B cell (primary cell): ENCODE measurements around the gene PHF19. TPM values are rescaled to one million over a fixed set of nuclear protein-coding genes. Genes with fewer than 3 reads are reported as not detected.
A peak's percentile ranks its signal among the peaks of the same experiment; 100 is the strongest.

ENCODE experiments used
- ATAC-seq: fragments of 200-7000 bp; cut with Tn5 transposase; one replicate; pipeline ENCODE4 v1.10.0; 2021; ENCODE audit warnings: low read depth, mild to moderate bottlenecking, moderate number of reproducible peaks, moderate library complexity
- CTCF ChIA-PET: fragments of 350-600 bp; sonication (Branson Sonifier 250); formaldehyde crosslinking; loops from one replicate; lab custom pipeline; 2021; ENCODE audit warnings: antibody characterized with exemption, inconsistent platforms; lab: Charles Lee
- POLR2A ChIA-PET: fragments of 350-600 bp; sonication (Branson Sonifier 250); formaldehyde crosslinking; loops from one replicate; lab custom pipeline; 2021; ENCODE audit warnings: antibody characterized with exemption; lab: Charles Lee
- DNase-seq: peaks from one replicate; pipeline ENCODE4 v3.0.0; 2013
- H2AFZ ChIP-seq: 2 replicates; pipeline ENCODE4 v1.6.1; 2012; ENCODE audit warnings: mild to moderate bottlenecking, low read depth, low read length; ENCODE audit not compliant: insufficient read depth, poor library complexity, severe bottlenecking
- H3K27ac ChIP-seq, 2 donors: 1 replicate in 1 of 2; 2 replicates in 1 of 2; pipeline ENCODE4 v1.5.1; 2012 to 2013; ENCODE audit warnings: low read length in 2 of 2, mild to moderate bottlenecking in 2 of 2, moderate library complexity in 1 of 2
- H3K27me3 ChIP-seq, 4 experiments: fragments of 200-600 bp in 1 of 4; sonication (generic) in 1 of 4; replicated peaks in 1 of 4; 1 replicate in 2 of 4; 2 replicates in 2 of 4; pipeline versions ENCODE4 v1.6.1 to v1.7.0; 2013 to 2016; ENCODE audit warnings: low read length in 3 of 4, mild to moderate bottlenecking in 2 of 4, mixed read lengths in 1 of 4, moderate library complexity in 1 of 4; ENCODE audit not compliant: insufficient read depth in 4 of 4, control insufficient read depth in 3 of 4; ENCODE audit errors: control extremely low read depth in 1 of 4
- H3K36me3 ChIP-seq, 2 experiments: replicated peaks in 1 of 2; 1 replicate in 1 of 2; 2 replicates in 1 of 2; pipeline versions ENCODE4 v1.6.1 to v1.7.1; 2013; ENCODE audit warnings: low read length in 1 of 2; ENCODE audit not compliant: insufficient read depth in 2 of 2, control insufficient read depth in 1 of 2; ENCODE audit errors: control extremely low read depth in 1 of 2, extremely low read depth in 1 of 2
- H3K4me1 ChIP-seq, 2 donors: fragments of 200-600 bp in 1 of 2; sonication (generic) in 1 of 2; 1 replicate in 1 of 2; 2 replicates in 1 of 2; pipeline versions ENCODE4 v1.5.1 to v1.6.1; 2013 to 2017; ENCODE audit warnings: low read length in 2 of 2; ENCODE audit not compliant: control insufficient read depth in 2 of 2, insufficient read depth in 2 of 2
- H3K4me2 ChIP-seq: replicated peaks from 2 replicates; pipeline ENCODE3; 2012; ENCODE audit warnings: mild to moderate bottlenecking, low read depth, low read length; ENCODE audit not compliant: poor library complexity, severe bottlenecking
- H3K4me3 ChIP-seq, 5 experiments: fragments of 200-600 bp in 1 of 5; sonication (generic) in 1 of 5; 1 replicate in 3 of 5; 2 replicates in 2 of 5; pipeline versions ENCODE4 v1.5.1 to v1.7.0; 2011 to 2016; ENCODE audit warnings: low read length in 4 of 5, mild to moderate bottlenecking in 4 of 5, low read depth in 2 of 5, control low read depth in 1 of 5, moderate library complexity in 1 of 5; ENCODE audit not compliant: insufficient read depth in 1 of 5; ENCODE audit errors: control extremely low read depth in 1 of 5, extremely low read depth in 1 of 5
- H3K79me2 ChIP-seq: fragments of 200-600 bp; sonication (generic); one replicate; pipeline ENCODE4 v1.6.0; 2016; ENCODE audit warnings: low read length; ENCODE audit not compliant: control insufficient read depth, insufficient read depth
- H3K9ac ChIP-seq: fragments of 200-600 bp; sonication (generic); 2 replicates; pipeline ENCODE4 v1.6.1; 2017; ENCODE audit warnings: mild to moderate bottlenecking, low read length, moderate library complexity
- H3K9me3 ChIP-seq, 3 donors: one replicate each; pipeline versions ENCODE4 v1.6.1 to v1.7.1; 2013; ENCODE audit warnings: low read length in 2 of 3; ENCODE audit not compliant: control insufficient read depth in 2 of 3, insufficient read depth in 1 of 3; ENCODE audit errors: control extremely low read depth in 1 of 3
- H4K20me1 ChIP-seq: 2 replicates; pipeline ENCODE4 v1.6.0; 2012; ENCODE audit warnings: mild to moderate bottlenecking, low read length; ENCODE audit not compliant: insufficient read depth, control insufficient read depth, poor library complexity, severe bottlenecking
- H3K27ac Mint-ChIP-seq: one replicate; pipeline ENCODE4 v1.8.0; 2021; ENCODE audit warnings: mixed read lengths
- H3K27me3 Mint-ChIP-seq: one replicate; pipeline ENCODE4 v1.8.0; 2021; ENCODE audit warnings: mixed read lengths
- H3K4me1 Mint-ChIP-seq: one replicate; pipeline ENCODE4 v1.8.0; 2021; ENCODE audit warnings: mixed read lengths
- H3K4me3 Mint-ChIP-seq: one replicate; pipeline ENCODE4 v1.8.0; 2021; ENCODE audit warnings: mixed read lengths
- H3K9me3 Mint-ChIP-seq: one replicate; pipeline ENCODE4 v1.8.0; 2022; ENCODE audit warnings: mixed read lengths; ENCODE audit not compliant: insufficient read depth
- CTCF ChIP-seq: fragments of 200-600 bp; IDR thresholded peaks from one replicate; pipeline ENCODE4 v1.8.0; 2022; ENCODE audit warnings: antibody characterized with exemption, mild to moderate bottlenecking
- EZH2 ChIP-seq: IDR thresholded peaks from 2 replicates; pipeline ENCODE4 v1.6.1; 2012; ENCODE audit warnings: borderline replicate concordance, low read depth, mild to moderate bottlenecking, moderate library complexity, low read length; ENCODE audit not compliant: insufficient read depth, poor library complexity, severe bottlenecking
- WGBS: methylation state at CpG from one replicate; pipeline ENCODE4 v1.1.5; 2013; ENCODE audit warnings: missing lambda C conversion rate; ENCODE audit not compliant: insufficient coverage; 5-methylcytosine and 5-hydroxymethylcytosine counted together
- intact Hi-C: fragments of 100-400 bp; cut with micrococcal nuclease; formaldehyde crosslinking; loops from one replicate; pipeline ENCODE4 v1.10.0; 2022
- polyA plus RNA-seq: library from polyadenylated mRNA; depleted of rRNA; stranded (reverse); fragments of >200 nt; gene quantifications from 2 replicates; pipeline ENCODE4 v1.2.3, GENCODE V29; 2012
- total RNA-seq, 2 donors: library from RNA; stranded (reverse); fragments of 120-200 nt in 1 of 2; gene quantifications; 1 replicate in 1 of 2; 2 replicates in 1 of 2; pipeline versions ENCODE4 v1.2.3 to v1.2.4, GENCODE V29; 2013 to 2022

Gene PHF19
- total and polyA plus RNA-seq, 2 donors (not counting 1 experiment from before 2014, with no cell fraction given): 17.0 to 20.9 TPM

GRCh38 chr9:120914396-120914795 lies 37.4 kb upstream of the PHF19 start:
- Histone ChIP-seq H3K27me3 (no peaks in the 10 kb centered on the region), H3K36me3 (peaks cover 0 to 23% of the 10 kb centered on the region in 2 experiments), H2AFZ (no peak overlapping the region), H3K4me2 (no peak overlapping the region), H3K4me1 (peaks cover 5% of the 10 kb centered on the region in 2 donors), H4K20me1 (no peaks in the 10 kb centered on the region), H3K79me2 (peaks cover 6% of the 10 kb centered on the region), H3K4me3 (no peak overlapping the region), H3K9ac (no peak overlapping the region), H3K9me3 (peaks cover 0 to 5% (median 0%) of the 10 kb centered on the region in 3 donors), H3K27ac (no peak overlapping the region)
- TF ChIP-seq CTCF (no peak), EZH2 (no peak)
- ChIA-PET CTCF (interaction anchor here (0.5 kb wide), 1 partner anchor 31 kb away, joined by 4 read pairs; no protein-coding TSS in a partner anchor), POLR2A (no interaction called here)
- ATAC-seq (no peak), DNase-seq (no peak)
- intact Hi-C loops: no loop called here
- WGBS: 100% methylated on average over 3 of the region's 3 CpGs
- no peaks in the 10 kb centered on the region for H3K9me3 Mint-ChIP-seq
- peaks cover 14% of the 10 kb centered on the region for H3K4me1 Mint-ChIP-seq
- H3K27ac Mint-ChIP-seq: no peak overlapping the region
- no peak overlapping the region for H3K4me3 Mint-ChIP-seq
- H3K27me3 Mint-ChIP-seq: no peaks in the 10 kb centered on the region

GRCh38 chr9:120913647-120914264 lies 36.8 kb upstream of the PHF19 start:
- Histone ChIP-seq H3K4me3 (no peak overlapping the region), H3K36me3 (peaks cover 0 to 28% of the 10 kb centered on the region in 2 experiments), H3K9ac (no peak overlapping the region), H3K27ac (no peak overlapping the region), H2AFZ (no peak overlapping the region), H3K27me3 (no peaks in the 10 kb centered on the region), H3K4me2 (no peak overlapping the region), H3K9me3 (peaks cover 0 to 5% (median 0%) of the 10 kb centered on the region in 3 donors), H3K4me1 (peaks cover 5% of the 10 kb centered on the region in 2 donors), H4K20me1 (no peaks in the 10 kb centered on the region), H3K79me2 (peaks cover 6% of the 10 kb centered on the region)
- POLR2A ChIA-PET: interaction anchor here (0.9 to 1.1 kb wide), 2 partner anchors 15 to 21 kb away, joined by 3 read pairs; no protein-coding TSS in a partner anchor
- H3K27me3 Mint-ChIP-seq: no peaks in the 10 kb centered on the region
- intact Hi-C loops: no loop called here
- H3K4me3 Mint-ChIP-seq: no peak overlapping the region
- CTCF ChIA-PET: interaction anchor here (0.5 kb wide), 1 partner anchor 30 kb away, joined by 4 read pairs; no protein-coding TSS in a partner anchor
- 95% methylated on average over 3 of the region's 4 CpGs for WGBS
- H3K9me3 Mint-ChIP-seq: no peaks in the 10 kb centered on the region
- DNase-seq (peak; percentile 29), ATAC-seq (no peak)
- H3K27ac Mint-ChIP-seq: no peak overlapping the region
- TF ChIP-seq EZH2: no peak
- TF ChIP-seq CTCF: no peak
- peaks cover 14% of the 10 kb centered on the region for H3K4me1 Mint-ChIP-seq
